ENCODE results near the gene GKN2. TPM values are rescaled to one million over a fixed set of nuclear protein-coding genes. Genes with fewer than 3 reads are reported as not detected.

The GKN2 gene
- total and polyA plus RNA-seq, 2 of the 13 experiments (the other 11 are each of a cell fraction or from before 2014, with no cell fraction given), result not detected

DNA sequence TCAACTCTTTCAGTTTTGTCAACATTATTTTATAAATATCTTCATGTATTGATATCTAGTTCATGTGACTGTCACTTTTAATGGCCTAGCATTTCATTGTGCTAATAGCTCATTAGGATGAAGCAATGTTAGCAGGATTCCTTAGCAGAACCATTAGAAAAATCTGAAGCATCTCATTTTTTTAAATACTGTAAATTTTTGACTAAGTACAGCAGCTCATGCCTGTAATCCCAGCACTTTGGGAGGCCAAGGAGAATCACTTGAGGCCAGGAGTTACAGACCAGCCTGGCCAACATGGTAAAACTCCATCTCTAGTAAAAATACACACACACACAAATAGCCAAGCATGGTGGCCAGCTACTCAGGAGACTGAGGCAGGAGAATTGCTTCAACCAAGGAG, 44.7 kb upstream of the GKN2 start:
- H3K9me3 ChIP-seq (ENCODE audit: low read length), result peaks cover 13% of the 10 kb centered on the region
- BruUV-seq (replicated peaks), result no TSS peak
- peaks cover 26% of the 10 kb centered on the region for H3K4me1 ChIP-seq (ENCODE audit: insufficient read depth, low read length)
- in situ Hi-C loops (cut with HindIII; ENCODE audit: extremely low pct_ligation_motif_present, low pct_unique_long_range_greater_than_20kb) (no loop called here), intact Hi-C loops (cut with micrococcal nuclease; ENCODE audit: unreplicated experiment) (no loop called here)
- ChIA-PET CTCF (ENCODE audit: low intra/inter-chr PET ratio, low total read pairs) (no interaction called here), POLR2A (no interaction called here)
- no peaks in the 10 kb centered on the region for H4K20me1 ChIP-seq (ENCODE audit: insufficient read depth, low read length)
- peaks cover 0 to 3% of the 10 kb centered on the region in 2 experiments; a peak in 1 of 5 replicates for H3K27me3 ChIP-seq (ENCODE audit: control insufficient read depth in 1 of 2, insufficient read depth in 2 of 2, low read length in 2 of 2)
- no peak for TF ChIP-seq ZNF567 (CRISPR knock-in tag; IDR thresholded peaks at IDR 0.05; ENCODE audit: borderline replicate concordance)
- no peak for TF ChIP-seq MTF2 (CRISPR knock-in tag; IDR thresholded peaks at IDR 0.05; ENCODE audit: borderline replicate concordance)
- no peak for TF ChIP-seq ONECUT2 (CRISPR knock-in tag; IDR thresholded peaks at IDR 0.05)
- TF ChIP-seq SOX13 (IDR thresholded peaks at IDR 0.05), result no peak
- no peak for TF ChIP-seq SOX13 (CRISPR knock-in tag; conservative IDR thresholded peaks at IDR 0.05 in 1 of 2, IDR thresholded peaks at IDR 0.05 in 1 of 2)
- TF ChIP-seq ZFP36L2 (CRISPR knock-in tag; IDR thresholded peaks at IDR 0.05), result no peak
- no peak for TF ChIP-seq STAT5B (CRISPR knock-in tag; IDR thresholded peaks at IDR 0.05)
- TF ChIP-seq ZNF782 (CRISPR knock-in tag; IDR thresholded peaks at IDR 0.05; ENCODE audit: borderline replicate concordance), result no peak
- TF ChIP-seq NFIB (CRISPR knock-in tag; IDR thresholded peaks at IDR 0.05; ENCODE audit: borderline replicate concordance), result no peak
- TF ChIP-seq CBX1 (IDR thresholded peaks at IDR 0.05; ENCODE audit: low read depth), result no peak
- no peak for TF ChIP-seq RFX1 (IDR thresholded peaks at IDR 0.05)
- H2AFZ ChIP-seq (ENCODE audit: low read length), result no peak overlapping the region
- DNase-seq (ENCODE audit: low spot score) (no peak), ATAC-seq (no peak), FAIRE-seq (no peak)
- no peak overlapping the region for H3K27ac ChIP-seq (ENCODE audit: extremely low read length, insufficient read depth, low read length)
- H3K79me2 ChIP-seq (ENCODE audit: insufficient read depth, low read length), result no peaks in the 10 kb centered on the region
- H3K36me3 ChIP-seq (replicated peaks in 1 of 2; ENCODE audit: control insufficient read depth in 1 of 2, insufficient read depth in 2 of 2, low read length in 2 of 2), result no peaks in the 10 kb centered on the region
- H3K4me2 ChIP-seq (ENCODE audit: low read depth, low read length), result no peak overlapping the region
- H3K4me3 ChIP-seq (replicated peaks in 1 of 3; ENCODE audit: insufficient read depth in 1 of 3, low read depth in 2 of 3, low read length in 3 of 3), result no peak overlapping the region
- H3K9ac ChIP-seq (ENCODE audit: insufficient read depth, low read depth, low read length), result no peak overlapping the region

DNA sequence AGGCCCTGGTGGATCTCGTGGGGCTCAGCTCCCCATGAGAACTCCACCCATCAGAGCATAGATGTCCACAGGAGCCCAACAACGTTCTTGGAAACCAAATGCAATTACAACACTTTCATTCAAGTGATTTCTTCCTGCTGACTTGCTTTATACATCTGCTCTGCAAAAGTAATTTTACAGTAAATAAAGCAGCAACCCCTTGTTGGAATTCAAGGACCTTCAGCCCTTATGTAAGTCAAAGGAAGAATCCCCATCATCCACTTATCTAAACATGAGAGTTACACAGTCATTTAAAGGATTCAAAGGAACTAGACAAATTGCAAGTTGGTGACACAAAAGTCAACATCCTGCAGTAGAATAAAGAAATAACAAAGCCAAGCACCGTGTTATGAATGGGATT, 43.2 kb upstream of the GKN2 start:
- peaks cover 0 to 6% of the 10 kb centered on the region in 2 experiments; a peak in 1 of 5 replicates for H3K27me3 ChIP-seq (ENCODE audit: control insufficient read depth in 1 of 2, insufficient read depth in 2 of 2, low read length in 2 of 2)
- ChIA-PET CTCF (ENCODE audit: low intra/inter-chr PET ratio, low total read pairs) (no interaction called here), POLR2A (no interaction called here)
- intact Hi-C loops (cut with micrococcal nuclease; ENCODE audit: unreplicated experiment), result no loop called here
- H3K27ac ChIP-seq (ENCODE audit: extremely low read length, insufficient read depth, low read length), result no peak overlapping the region
- BruUV-seq (replicated peaks), result no TSS peak
- no peak overlapping the region for H3K4me3 ChIP-seq (replicated peaks in 1 of 3; ENCODE audit: insufficient read depth in 1 of 3, low read depth in 2 of 3, low read length in 3 of 3)
- H3K4me1 ChIP-seq (ENCODE audit: insufficient read depth, low read length), result peaks cover 26% of the 10 kb centered on the region
- no peaks in the 10 kb centered on the region for H4K20me1 ChIP-seq (ENCODE audit: insufficient read depth, low read length)
- in situ Hi-C loops (cut with HindIII; ENCODE audit: extremely low pct_ligation_motif_present, low pct_unique_long_range_greater_than_20kb), result no loop called here
- H3K36me3 ChIP-seq (replicated peaks in 1 of 2; ENCODE audit: control insufficient read depth in 1 of 2, insufficient read depth in 2 of 2, low read length in 2 of 2), result no peaks in the 10 kb centered on the region
- H2AFZ ChIP-seq (ENCODE audit: low read length), result no peak overlapping the region
- WGBS (ENCODE audit: low lambda C conversion rate), result 2% methylated on average over 3 of the region's 3 CpGs
- ATAC-seq (no peak), FAIRE-seq (no peak), DNase-seq (ENCODE audit: low spot score) (peak; percentile 40)
- no peaks in the 10 kb centered on the region for H3K79me2 ChIP-seq (ENCODE audit: insufficient read depth, low read length)
- no peaks in the 10 kb centered on the region for H3K9me3 ChIP-seq (ENCODE audit: low read length)
- H3K9ac ChIP-seq (ENCODE audit: insufficient read depth, low read depth, low read length), result no peak overlapping the region
- H3K4me2 ChIP-seq (ENCODE audit: low read depth, low read length), result no peak overlapping the region
- TF ChIP-seq SOX13 (IDR thresholded peaks at IDR 0.05) (no peak), SOX13 (CRISPR knock-in tag; conservative IDR thresholded peaks at IDR 0.05 in 1 of 2, IDR thresholded peaks at IDR 0.05 in 1 of 2) (peak in 1 of 2 experiments; percentile 36; a peak in 1 of 4 replicates), ZNF296 (CRISPR knock-in tag; conservative IDR thresholded peaks at IDR 0.05) (no peak), NONO (IDR thresholded peaks at IDR 0.05) (no peak), NONO (CRISPR knock-in tag; conservative IDR thresholded peaks at IDR 0.05) (no peak), PCBP1 (IDR thresholded peaks at IDR 0.05; ENCODE audit: borderline replicate concordance, low read depth, low read length) (no peak), BCL6 (CRISPR knock-in tag; IDR thresholded peaks at IDR 0.05) (peak; percentile 55), ZNF547 (CRISPR knock-in tag; IDR thresholded peaks at IDR 0.05) (no peak), BRCA1 (CRISPR knock-in tag; IDR thresholded peaks at IDR 0.05) (no peak), ZNF549 (CRISPR knock-in tag; IDR thresholded peaks at IDR 0.05) (no peak), GLMP (CRISPR knock-in tag; IDR thresholded peaks at IDR 0.05; ENCODE audit: borderline replicate concordance) (no peak), ZNF20 (CRISPR knock-in tag; IDR thresholded peaks at IDR 0.05) (no peak), RFX1 (IDR thresholded peaks at IDR 0.05) (no peak), ZNF256 (CRISPR knock-in tag; conservative IDR thresholded peaks at IDR 0.05) (no peak), MED8 (CRISPR knock-in tag; IDR thresholded peaks at IDR 0.05; ENCODE audit: insufficient replicate concordance) (no peak)
